HG02870 (cell line): ENCODE data around the gene AKIP1.

Experiments used
- ATAC-seq: cut with Tn5 transposase; IDR thresholded peaks from one replicate; pipeline ENCODE4 v1.9.1; 2021; ENCODE audit warnings: mild to moderate bottlenecking, moderate library complexity; ENCODE audit not compliant: unreplicated experiment

AKIP1 gene

DNA sequence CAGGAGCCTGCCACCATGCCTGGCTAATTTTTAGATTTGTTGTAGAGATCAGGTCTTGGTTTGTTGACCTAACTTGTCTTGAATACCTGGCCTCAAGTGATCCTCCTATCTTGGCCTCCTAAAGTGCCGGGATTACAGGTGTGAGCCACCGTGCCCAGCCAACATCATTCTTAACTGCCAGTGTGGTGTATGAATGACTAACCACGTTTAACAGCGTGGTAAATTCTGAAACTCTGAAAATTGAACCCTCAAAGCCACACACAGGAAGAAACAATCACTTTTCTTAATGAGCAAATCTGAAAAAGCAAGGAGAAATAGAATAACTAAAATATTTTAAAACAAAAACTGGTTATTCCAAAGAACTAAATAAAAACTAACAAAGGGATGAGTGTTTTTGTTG, 45.9 kb downstream of the AKIP1 start:
- no peak for ATAC-seq

DNA sequence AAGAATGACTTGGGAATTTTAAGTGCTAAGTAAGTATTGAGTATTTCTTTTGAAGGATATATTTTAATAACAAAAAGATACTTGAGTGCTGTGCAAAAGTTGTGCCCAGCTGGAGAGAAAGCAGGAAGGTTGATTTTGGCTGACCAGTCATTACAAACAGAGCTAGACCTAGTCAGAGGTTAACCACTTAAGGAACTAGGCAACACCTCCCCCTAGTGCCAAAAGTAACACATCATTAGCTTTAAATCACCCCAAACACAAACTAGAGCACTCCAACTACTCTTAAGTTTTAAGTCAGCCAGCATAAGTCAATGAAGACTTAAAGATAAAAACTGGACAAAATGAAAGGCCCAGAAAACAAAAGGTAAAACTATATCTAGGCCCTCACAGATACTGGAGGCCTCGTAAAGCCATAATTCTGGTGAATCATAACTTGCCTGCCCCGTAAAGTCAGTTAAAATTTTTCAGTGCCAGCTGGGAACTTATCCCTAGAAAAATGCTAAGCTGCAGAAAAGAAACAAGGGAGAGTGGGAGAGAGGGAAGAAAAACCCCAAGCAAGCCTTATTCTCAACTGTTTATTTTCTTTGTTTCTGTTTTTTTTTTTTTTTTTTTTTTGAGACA, 48.7 kb downstream of the AKIP1 start:
- peak; percentile 48 for ATAC-seq

DNA sequence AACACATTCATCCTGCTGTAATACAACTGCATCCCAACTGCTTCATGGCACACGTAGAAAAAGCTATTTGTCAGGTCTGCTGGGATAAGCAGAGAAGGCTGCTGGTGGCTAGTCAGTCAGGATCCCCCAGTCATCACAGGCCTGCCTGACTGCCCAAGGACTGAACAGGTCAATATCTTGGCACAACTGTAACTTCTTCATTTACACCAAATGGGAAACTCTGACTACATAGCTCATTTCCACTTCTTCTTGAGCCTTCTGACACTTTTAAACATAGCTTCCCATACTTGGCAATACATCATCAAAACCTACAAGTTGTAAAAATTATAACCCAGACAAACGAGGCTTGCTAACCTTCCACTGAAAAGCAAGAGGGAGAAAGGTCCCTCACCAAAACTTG, 50.4 kb downstream of the AKIP1 start:
- ATAC-seq: no peak

DNA sequence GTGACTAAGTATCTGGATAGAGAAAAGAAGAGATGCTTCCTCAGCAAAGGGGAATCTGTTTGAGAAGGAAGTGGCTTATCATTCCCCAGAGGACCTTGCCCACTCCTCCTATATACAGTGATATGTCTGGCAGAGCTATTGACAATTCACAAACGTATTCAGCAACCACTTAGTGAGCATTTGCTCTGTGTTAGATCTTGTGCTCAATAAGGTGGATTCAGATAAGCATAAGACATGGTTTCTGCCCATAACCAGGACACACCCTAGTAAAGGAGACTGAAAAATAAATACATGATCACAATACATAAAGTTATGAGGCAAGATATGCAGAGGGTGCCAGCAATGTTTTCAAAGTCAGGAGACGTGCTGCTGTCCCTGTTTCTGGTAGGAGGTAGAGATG, 51.9 kb downstream of the AKIP1 start:
- ATAC-seq: no peak

DNA sequence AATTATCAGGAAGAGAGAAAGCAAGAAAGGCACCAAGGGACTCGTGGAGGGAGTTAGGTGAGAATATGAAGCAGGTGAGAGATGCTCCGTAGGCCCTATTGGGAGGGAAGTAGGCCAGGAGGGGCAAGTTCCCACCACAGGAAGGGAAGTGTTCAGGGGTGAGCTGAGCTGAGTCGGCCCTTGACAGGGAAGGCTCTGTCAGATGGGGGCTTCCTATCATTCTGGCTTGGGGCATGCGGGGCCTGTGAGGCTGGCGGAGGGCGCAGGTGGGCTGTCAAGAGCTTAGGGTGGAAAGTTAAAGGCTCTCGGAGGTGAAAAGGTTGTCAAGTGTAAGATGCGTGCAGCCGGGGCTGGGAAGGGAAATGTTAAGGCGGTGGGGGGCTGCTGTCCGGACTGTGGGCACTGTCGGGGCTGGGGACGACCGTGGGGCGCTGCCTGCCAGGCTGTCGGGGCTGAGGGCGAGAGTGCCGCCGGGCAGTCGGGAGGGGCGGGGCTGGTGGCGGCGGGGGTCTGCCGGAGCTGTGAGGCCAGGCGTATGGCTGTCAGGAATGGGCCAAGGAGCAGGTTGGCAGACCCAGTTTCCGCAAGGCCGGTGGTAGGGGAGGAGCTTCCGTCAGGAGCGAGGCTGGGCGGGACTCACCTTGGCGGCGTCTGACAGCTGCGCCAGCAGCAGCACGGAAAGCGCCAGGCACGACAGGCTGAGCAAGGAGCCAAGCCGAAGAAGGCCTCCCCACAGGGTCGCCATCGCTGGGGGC, 52.8 kb downstream of the AKIP1 start:
- peak; percentile 60 for ATAC-seq

DNA sequence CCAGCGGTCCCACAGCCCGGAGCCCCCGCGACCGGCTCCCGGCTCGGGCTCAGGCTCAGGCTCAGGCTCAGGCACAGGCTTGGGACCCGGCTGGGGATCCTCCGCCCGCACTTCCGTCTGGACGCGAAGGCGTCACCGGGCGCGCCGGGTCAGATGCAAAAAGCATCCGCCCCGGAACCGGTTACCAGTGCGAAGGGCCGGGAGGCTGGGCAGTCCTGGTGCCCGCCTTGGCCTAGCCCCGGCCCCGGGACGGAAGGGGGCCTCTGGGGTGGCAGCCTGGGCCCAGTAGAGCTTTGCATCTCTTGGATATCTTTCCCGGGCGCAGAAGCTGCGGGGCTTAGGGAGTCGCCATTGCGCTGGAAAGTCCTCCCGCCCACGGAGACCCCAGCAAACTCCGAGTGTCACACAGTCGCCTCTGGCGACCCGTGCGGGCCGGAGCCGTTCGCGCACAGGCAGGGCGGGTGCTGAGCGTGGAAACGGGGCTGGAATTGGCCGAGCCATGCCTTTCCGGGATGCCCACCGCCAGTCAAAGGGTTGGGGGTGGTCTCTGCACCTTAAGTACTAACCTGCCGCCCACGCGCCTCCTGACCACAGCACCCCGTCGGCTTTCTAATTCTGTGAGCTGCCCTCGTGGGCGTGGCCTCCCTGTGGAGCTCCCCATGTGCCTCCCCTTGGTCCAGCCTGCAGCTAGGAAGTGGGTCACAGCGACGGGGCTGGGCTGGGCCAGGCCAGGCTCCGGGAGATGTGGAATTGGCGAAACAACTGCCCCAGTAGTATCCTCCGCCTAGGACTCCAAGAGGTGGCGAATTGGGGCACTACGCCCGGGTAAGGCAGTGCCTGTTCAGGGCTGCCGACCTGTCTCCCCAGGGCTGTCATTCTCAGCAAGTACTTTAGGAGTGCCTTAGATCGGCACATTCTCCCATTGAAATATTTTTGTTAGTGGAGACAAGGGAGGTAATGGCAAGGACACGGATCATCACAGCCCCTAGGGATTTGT, 53.6 kb downstream of the AKIP1 start, which contains the start of gene TMEM9B:
Gene TMEM9B (minus strand): TSS at position 119 of the 997 bp plus-strand sequence. CDS start 129 bp downstream, outside the sequence.
- peak; percentile 68 for ATAC-seq

DNA sequence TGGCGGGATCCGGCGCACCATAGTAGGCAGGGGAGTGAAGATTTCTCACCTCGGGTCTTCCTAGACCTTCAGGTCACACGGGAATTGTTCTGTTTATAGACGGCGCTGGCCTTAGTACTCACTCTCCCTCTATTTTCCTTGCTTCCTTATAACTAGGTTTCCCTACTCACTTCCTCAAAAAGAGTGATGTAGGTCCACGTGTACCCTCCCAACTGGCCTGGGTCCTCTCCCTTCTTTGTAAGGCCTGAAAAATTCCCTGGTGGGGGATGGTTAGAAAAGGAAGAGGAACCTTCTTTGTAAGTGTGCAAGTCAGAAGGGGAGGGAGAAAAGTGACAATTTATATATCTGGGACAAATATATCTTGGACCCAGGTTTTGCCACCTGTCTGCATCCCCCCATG, 56.2 kb downstream of the AKIP1 start:
- ATAC-seq: no peak
